Measurements from ENCODE around the gene ENPP6.

ENPP6 gene

DNA sequence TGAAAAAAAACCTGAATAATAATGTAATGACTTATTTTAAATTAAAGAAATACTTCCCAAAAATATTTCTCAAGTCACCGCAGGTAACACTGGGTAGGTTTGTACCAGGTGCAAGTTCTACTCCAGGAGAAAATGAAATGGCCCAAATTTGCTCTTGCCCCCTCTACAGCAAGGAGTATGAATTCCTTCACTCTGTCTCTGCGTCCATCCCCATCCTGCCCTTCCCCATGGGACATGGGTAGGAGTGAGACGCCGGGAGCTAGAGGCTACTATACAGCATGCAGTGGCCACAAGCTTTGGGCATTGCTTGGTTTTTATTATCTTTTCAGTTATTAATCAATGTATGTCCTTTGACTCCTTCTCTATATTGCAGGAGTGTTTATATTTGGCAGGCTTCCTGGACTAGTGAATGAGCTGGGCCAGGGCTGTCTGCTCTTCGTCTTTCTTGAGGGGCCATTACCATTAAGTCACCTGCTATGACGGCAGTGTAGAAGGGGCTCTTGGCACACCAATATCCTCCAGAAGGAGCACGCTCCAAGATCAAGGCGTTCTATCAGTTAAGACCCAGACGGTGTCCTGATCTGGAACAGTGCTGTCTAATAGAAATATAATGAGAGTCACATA, 149.6 kb downstream of the ENPP6 start:
- CTCF ChIA-PET: no interaction called here
- TF ChIP-seq, protein P1, sequence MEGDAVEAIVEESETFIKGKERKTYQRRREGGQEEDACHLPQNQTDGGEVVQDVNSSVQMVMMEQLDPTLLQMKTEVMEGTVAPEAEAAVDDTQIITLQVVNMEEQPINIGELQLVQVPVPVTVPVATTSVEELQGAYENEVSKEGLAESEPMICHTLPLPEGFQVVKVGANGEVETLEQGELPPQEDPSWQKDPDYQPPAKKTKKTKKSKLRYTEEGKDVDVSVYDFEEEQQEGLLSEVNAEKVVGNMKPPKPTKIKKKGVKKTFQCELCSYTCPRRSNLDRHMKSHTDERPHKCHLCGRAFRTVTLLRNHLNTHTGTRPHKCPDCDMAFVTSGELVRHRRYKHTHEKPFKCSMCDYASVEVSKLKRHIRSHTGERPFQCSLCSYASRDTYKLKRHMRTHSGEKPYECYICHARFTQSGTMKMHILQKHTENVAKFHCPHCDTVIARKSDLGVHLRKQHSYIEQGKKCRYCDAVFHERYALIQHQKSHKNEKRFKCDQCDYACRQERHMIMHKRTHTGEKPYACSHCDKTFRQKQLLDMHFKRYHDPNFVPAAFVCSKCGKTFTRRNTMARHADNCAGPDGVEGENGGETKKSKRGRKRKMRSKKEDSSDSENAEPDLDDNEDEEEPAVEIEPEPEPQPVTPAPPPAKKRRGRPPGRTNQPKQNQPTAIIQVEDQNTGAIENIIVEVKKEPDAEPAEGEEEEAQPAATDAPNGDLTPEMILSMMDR (IDR thresholded peaks at IDR 0.05; ENCODE audit: insufficient read depth, low read length, missing control alignments): no peak
- POLR2A ChIA-PET: no interaction called here
- DNase-seq (ENCODE audit: low read depth, low spot score): no peak
- H3K4me3 ChIP-seq (ENCODE audit: low read depth, low read length): no peak overlapping the region

DNA sequence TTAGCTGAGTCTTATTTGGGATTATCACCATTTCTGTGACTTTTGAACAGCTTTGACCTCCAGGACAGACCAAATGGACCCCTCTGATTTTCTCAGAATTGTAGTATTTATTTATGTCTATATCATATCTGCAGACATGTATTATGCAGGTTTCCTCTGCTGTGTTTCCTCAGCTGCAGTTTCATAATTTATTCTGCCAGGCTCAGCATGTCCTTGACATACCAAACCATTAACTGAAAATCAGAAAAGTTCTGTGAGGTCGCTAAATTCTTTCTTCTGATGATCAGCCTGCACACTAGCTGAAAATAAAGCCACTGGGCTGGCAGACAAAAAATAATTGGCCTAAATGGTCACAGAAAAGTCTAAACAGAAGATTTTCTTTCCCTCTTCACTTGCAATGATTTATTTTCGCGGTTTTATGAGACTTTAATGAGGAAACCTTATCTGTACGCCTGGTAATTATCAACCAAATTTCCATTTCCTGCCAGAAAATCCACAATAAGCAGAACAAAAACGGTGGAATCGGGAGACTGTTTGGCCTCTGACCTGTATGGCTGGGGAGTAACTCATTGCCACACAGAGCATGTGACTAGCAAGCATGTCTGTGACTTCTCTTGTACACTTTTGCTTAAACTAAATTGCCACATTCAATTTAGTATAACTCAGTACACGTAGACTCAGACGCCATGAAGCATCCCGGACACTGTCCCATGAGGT, 150.9 kb downstream of the ENPP6 start:
- TF ChIP-seq, protein P1 (IDR thresholded peaks at IDR 0.05; ENCODE audit: insufficient read depth, low read length, missing control alignments): no peak
- no peak for DNase-seq (ENCODE audit: low read depth, low spot score)
- CTCF ChIA-PET: no interaction called here
- POLR2A ChIA-PET: no interaction called here
- no peak overlapping the region for H3K4me3 ChIP-seq (ENCODE audit: low read depth, low read length)

DNA sequence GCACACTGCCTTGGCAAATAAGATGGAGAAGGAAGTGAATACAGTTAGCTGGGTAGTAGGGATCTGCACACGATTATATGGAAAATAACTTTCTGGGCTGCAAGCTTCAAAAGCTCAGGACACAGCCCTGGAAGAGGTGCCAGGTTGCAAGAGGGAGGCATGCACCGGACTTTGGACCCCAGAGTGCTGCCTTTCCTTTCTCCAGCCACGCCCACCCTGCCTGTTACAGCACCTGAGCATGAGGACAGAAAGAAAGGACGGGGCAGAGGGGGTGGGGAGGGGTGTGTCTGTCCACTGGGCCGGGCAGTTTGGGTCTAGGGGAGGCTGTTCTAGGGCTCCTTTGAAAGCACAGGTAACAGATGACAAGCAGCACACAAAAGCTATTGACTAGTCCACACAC, 152.8 kb downstream of the ENPP6 start:
- CTCF ChIA-PET: no interaction called here
- TF ChIP-seq, protein P1 (IDR thresholded peaks at IDR 0.05; ENCODE audit: insufficient read depth, low read length, missing control alignments): no peak
- POLR2A ChIA-PET: no interaction called here
- no peak for DNase-seq (ENCODE audit: low read depth, low spot score)
- H3K4me3 ChIP-seq (ENCODE audit: low read depth, low read length): no peak overlapping the region

DNA sequence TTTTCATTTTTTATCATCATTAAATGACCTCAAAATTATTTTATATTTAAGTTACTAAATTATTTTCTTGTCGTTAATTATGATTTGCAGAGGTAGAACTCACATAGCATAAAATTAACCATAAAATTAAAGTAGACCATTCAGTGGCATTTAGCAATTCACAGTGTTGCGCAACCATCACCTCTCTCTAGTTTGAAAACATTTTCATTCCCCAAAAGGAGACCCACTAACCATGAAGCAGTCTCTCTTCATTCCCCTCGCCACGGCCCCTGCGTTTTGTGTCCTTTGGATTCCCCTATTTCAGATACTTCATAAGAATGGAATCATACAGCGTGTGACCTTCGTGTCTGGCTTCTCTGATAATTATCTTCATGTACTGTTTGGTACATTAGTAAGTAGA, 154.9 kb downstream of the ENPP6 start:
- TF ChIP-seq, protein P1 (IDR thresholded peaks at IDR 0.05; ENCODE audit: insufficient read depth, low read length, missing control alignments): no peak
- no peak overlapping the region for H3K4me3 ChIP-seq (ENCODE audit: low read depth, low read length)
- CTCF ChIA-PET: no interaction called here
- no peak for DNase-seq (ENCODE audit: low read depth, low spot score)
- POLR2A ChIA-PET: no interaction called here

DNA sequence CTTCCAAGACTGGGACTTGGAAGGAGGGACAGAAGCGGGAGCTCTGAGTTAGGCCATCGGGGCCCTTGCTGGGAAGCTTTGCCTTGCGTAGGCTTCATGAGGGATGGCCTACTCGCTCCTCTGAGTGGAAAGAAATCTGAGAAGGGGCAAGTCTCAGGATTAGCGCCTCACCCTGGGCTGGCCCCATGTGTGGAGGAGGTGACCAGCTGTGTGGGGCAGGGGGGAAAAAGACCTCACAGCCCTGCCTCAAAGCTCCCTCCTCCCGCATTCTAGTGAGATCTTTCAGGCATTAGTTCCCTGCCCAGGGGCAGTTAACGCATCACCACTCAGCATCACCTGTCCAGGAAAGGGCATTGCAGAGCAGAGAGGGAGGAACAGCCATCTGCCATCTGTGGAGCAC, 156.1 kb downstream of the ENPP6 start:
- POLR2A ChIA-PET: no interaction called here
- TF ChIP-seq, protein P1 (IDR thresholded peaks at IDR 0.05; ENCODE audit: insufficient read depth, low read length, missing control alignments): no peak
- CTCF ChIA-PET: no interaction called here
- no peak for DNase-seq (ENCODE audit: low read depth, low spot score)
- no peak overlapping the region for H3K4me3 ChIP-seq (ENCODE audit: low read depth, low read length)

DNA sequence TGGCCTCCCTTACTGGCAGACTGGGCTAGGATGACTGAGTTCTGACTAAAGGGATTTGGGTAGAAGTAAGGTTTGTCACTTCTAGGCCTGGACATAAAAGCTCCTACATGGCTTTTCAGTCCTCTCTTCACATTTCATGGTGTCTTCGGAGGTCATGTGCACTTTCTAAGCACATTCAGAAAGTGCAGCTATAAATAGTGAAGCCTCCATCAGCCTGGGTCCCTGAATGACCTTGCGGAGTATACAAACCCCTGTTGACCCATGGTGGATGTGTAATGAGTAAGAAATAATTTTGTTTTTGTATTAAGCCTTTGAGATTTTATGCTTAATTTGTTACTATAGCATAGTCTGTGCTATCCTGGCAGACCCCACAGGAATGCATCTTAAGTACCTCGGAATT, 158.6 kb downstream of the ENPP6 start:
- CTCF ChIA-PET: no interaction called here
- H3K4me3 ChIP-seq (ENCODE audit: low read depth, low read length): no peak overlapping the region
- TF ChIP-seq, protein P1 (IDR thresholded peaks at IDR 0.05; ENCODE audit: insufficient read depth, low read length, missing control alignments): no peak
- DNase-seq (ENCODE audit: low read depth, low spot score): no peak
- POLR2A ChIA-PET: no interaction called here

Data from AG04449 (cell line).